HEK293 (cell line): ENCODE data around the gene TIMD4.

Source experiments
- CTCF ChIP-seq: fragments of 450-650 bp; formaldehyde crosslinking; IDR thresholded peaks from 2 replicates; pipeline ENCODE4 v1.5.1; 2016; ENCODE audit warnings: missing biosample characterization, missing genetic modification characterization
- MZF1 ChIP-seq: fragments of 450-650 bp; formaldehyde crosslinking; IDR thresholded peaks from 2 replicates; pipeline ENCODE4 v1.5.1; 2017; ENCODE audit warnings: missing biosample characterization, missing genetic modification characterization, borderline replicate concordance
- ZNF114 ChIP-seq: fragments of 450-650 bp; formaldehyde crosslinking; IDR thresholded peaks from 2 replicates; pipeline ENCODE4 v1.5.0; 2017; ENCODE audit warnings: missing biosample characterization, missing genetic modification characterization
- ZNF138 ChIP-seq: fragments of 450-650 bp; formaldehyde crosslinking; IDR thresholded peaks from 2 replicates; pipeline ENCODE4 v1.5.1; 2016; ENCODE audit warnings: missing biosample characterization, missing genetic modification characterization, borderline replicate concordance
- ZNF391 ChIP-seq: fragments of 450-650 bp; formaldehyde crosslinking; IDR thresholded peaks from 2 replicates; pipeline ENCODE4 v1.5.1; 2016; ENCODE audit warnings: low read depth, missing biosample characterization, missing genetic modification characterization, borderline replicate concordance
- ZNF513 ChIP-seq: fragments of 450-650 bp; IDR thresholded peaks from 2 replicates; pipeline ENCODE4 v1.5.1; 2018; ENCODE audit warnings: missing biosample characterization, missing genetic modification characterization

GRCh38 chr5:156913719-156914370 is 49.2 kb downstream of the TIMD4 start:
- TF ChIP-seq CTCF (tag by site-specific recombination), result no peak
- TF ChIP-seq MZF1 (tag by site-specific recombination), result no peak
- TF ChIP-seq ZNF138, result no peak
- no peak for TF ChIP-seq ZNF391 (tag by site-specific recombination)
- TF ChIP-seq ZNF513 (tag by site-specific recombination), result no peak
- TF ChIP-seq ZNF114 (tag by site-specific recombination), result no peak
